ENCODE data around the gene ATG16L2.

ATG16L2 gene

GRCh38 chr11:72860010-72860409, 45.8 kb downstream of the ATG16L2 start:
- no peak overlapping the region for H3K4me3 ChIP-seq (ENCODE audit: low read depth, low read length)
- no peak for DNase-seq (ENCODE audit: low read depth)
- TF ChIP-seq CTCF (IDR thresholded peaks at IDR 0.05; ENCODE audit: control insufficient read depth, extremely low read depth, insufficient read depth), result no peak

GRCh38 chr11:72860592-72860991, 46.4 kb downstream of the ATG16L2 start:
- H3K4me3 ChIP-seq (ENCODE audit: low read depth, low read length), result no peak overlapping the region
- DNase-seq (ENCODE audit: low read depth), result no peak
- TF ChIP-seq CTCF (IDR thresholded peaks at IDR 0.05; ENCODE audit: control insufficient read depth, extremely low read depth, insufficient read depth), result no peak

- no peak for DNase-seq (ENCODE audit: low read depth)
- no peak for TF ChIP-seq CTCF (IDR thresholded peaks at IDR 0.05; ENCODE audit: control insufficient read depth, extremely low read depth, insufficient read depth)
- no peak overlapping the region for H3K4me3 ChIP-seq (ENCODE audit: low read depth, low read length)
Observed at GRCh38 chr11:72863091-72863490, 48.9 kb downstream of the ATG16L2 start.

GRCh38 chr11:72863916-72864315, 49.7 kb downstream of the ATG16L2 start:
- no peak for DNase-seq (ENCODE audit: low read depth)
- no peak for TF ChIP-seq CTCF (IDR thresholded peaks at IDR 0.05; ENCODE audit: control insufficient read depth, extremely low read depth, insufficient read depth)
- H3K4me3 ChIP-seq (ENCODE audit: low read depth, low read length), result no peak overlapping the region

- no peak for TF ChIP-seq CTCF (IDR thresholded peaks at IDR 0.05; ENCODE audit: control insufficient read depth, extremely low read depth, insufficient read depth)
- H3K4me3 ChIP-seq (ENCODE audit: low read depth, low read length), result no peak overlapping the region
- no peak for DNase-seq (ENCODE audit: low read depth)
Observed at GRCh38 chr11:72864702-72865655, 50.8 kb downstream of the ATG16L2 start.

- H3K4me3 ChIP-seq (ENCODE audit: low read depth, low read length), result no peak overlapping the region
- no peak for DNase-seq (ENCODE audit: low read depth)
- no peak for TF ChIP-seq CTCF (IDR thresholded peaks at IDR 0.05; ENCODE audit: control insufficient read depth, extremely low read depth, insufficient read depth)
Observed at GRCh38 chr11:72867970-72868369, 53.8 kb downstream of the ATG16L2 start.
